ENCODE measurements around the gene SPINT3. TPM values are rescaled to one million over a fixed set of nuclear protein-coding genes. Genes with fewer than 3 reads are reported as not detected.

The SPINT3 gene, protein sequence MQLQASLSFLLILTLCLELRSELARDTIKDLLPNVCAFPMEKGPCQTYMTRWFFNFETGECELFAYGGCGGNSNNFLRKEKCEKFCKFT
- not detected in 2 replicates for total RNA-seq

DNA sequence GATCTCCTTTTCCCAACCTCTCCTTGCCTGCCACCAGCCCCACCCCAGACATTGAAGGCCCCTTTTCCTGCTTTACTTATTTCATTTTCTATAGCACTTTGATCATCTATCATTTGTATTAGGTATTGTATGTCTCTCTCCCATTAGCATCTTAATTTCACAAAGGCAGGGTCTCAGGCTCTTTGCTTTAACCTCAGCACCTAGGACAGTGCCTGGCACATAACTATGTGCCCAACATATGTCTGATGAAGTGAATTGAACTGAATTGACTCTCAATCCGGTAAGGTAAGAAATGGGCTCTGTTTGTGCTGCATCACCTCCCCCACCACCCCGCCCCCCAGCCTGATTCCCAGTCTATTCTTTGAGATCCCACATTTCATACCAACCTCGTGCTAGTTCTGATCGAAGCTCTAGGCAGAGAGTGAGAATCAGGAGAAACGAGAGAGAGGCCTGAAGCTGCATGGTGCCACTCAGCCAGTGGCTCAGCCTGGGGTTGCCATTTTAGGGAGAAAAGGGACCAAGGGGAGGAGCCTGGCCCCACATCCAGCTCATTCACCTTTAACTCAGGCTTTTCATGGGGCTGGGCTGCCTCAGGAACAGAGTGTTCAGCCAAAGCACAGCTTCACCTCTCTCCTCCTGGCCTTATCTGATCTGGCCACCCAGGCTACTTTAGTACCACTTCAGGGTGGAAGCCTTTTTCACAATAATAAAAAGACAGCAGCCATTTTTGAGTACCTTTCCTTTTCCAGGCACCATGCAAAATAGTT, at the start of gene SPINT3:
Gene SPINT3, minus strand, starts transcription at position 476 of the 767 bp plus-strand sequence. Its CDS starts 14 bp downstream, at position 462.

DNA sequence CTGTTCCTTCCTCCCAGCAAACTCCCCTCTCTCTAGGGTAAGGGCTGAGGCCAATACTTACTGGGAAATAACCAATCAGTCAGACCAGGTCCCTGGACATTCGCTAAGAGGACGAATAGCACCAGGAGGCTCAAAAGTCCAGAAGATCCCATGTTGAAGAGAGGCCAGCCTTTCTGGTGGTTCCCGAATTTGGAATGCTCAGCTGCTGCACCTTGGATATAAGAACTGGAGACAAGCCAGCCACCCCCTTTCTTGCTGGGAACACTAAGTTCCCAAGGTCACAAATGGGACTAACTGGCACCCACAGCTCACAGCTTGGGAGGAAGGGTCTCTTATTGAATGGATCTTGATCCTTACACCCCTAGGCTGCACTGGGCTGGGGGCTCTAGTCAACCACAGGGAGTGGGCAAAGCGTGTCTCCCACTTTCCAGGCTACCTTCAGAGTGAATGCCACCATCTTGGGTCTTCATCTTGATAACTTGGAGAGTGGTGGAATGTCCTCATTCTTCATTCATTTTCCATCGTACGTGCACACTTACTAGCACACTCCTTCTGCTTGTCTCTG, 31.9 kb upstream of the SPINT3 start, which contains the start of gene EPPIN:
Gene EPPIN, minus strand, starts transcription at position 196 of the 565 bp plus-strand sequence. Its CDS starts 44 bp downstream, at position 152.

DNA sequence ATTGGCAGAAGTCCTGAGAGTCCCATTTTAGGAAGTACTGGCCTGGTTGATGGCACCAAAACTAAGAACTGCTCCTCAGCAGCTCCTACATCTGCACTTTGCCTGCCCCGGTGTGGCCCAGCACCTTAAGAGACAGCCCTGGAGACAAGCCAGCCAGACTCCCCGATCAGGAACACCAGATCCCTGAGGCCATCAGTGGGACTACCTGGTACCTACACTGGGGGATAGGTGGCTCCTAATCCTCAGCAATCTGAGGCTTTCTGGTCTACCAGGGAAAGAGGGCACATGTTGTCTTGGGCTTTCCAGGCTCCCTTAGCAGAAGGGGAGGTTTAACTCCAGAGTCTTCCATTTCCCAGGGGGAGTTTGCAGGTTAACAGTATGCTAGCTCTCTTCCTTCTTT, 24.0 kb upstream of the SPINT3 start, which contains the start of gene WFDC6:
Gene WFDC6, minus strand, starts transcription at position 101 of the 400 bp plus-strand sequence. Its CDS starts 75 bp downstream, at position 26.

DNA sequence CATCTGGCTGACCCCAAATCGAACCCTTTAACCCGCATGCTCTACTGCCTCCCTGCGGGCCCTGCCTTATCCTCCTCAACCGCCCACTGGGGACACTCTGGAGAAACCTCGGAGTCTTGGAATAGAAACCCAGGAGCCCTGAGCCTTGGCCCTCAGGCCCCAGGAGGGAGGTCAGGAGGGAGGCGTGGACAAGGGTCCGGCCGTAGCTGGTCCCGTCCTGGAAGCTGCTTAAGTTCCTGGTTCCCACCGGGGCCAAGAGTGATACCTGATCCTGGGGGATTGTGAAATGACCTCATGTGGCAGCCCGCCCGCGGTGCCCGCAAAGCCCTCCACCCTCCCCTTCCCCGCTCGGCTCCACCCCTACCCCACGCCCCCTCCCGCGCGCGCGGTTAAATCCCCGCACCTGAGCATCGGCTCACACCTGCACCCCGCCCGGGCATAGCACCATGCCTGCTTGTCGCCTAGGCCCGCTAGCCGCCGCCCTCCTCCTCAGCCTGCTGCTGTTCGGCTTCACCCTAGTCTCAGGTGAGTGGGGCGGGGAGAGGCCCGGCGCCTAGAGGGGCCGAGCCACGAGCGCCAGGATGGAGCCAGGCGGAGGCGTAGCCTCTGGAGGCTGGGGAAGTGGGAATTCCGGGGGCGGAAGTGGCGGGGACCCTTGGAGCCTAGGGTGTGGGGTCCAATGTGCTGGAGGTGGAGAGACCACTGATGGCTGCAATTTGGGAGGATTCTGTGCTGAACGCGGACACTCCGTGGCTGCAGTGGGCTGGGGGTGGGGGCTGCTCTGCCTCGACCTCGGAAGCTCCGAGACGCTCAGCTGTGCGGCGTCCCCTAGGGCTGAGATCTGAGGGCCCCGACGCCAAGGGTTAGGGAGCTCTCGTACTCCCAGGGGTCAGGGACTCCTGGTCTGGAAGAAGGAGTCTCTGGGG, 45.8 kb downstream of the SPINT3 start, which contains the start of gene WFDC2:
Gene WFDC2, plus strand, starts transcription at position 418 of the 926 bp plus-strand sequence. Its CDS starts 29 bp downstream, at position 447.

Small RNAs within 50 kb of the gene (small RNA-seq; reads per million reads assigned to genes)
- gene AL031663.1 (ENCODE audit: low replicate concordance) (not detected), gene HSPD1P21 (ENCODE audit: low replicate concordance) (not detected), gene RNA5SP485 (ENCODE audit: low replicate concordance) (not detected)

Other genes with a start within 250 kb of the SPINT3 start
- not detected in 2 replicates for gene RBPJL, start 208.8 kb downstream of the SPINT3 start, total RNA-seq
- 0.22 TPM in 1 of 2 replicates, not detected in the other for gene MATN4, start 207.3 kb downstream of the SPINT3 start, total RNA-seq
- gene SDC4, start 167.2 kb downstream of the SPINT3 start, total RNA-seq = 212 and 227 TPM in 2 replicates
- 47.3 and 51.3 TPM in 2 replicates for gene SYS1, start 152.5 kb downstream of the SPINT3 start, total RNA-seq
- not detected in 2 replicates for gene TP53TG5, start 137.3 kb downstream of the SPINT3 start, total RNA-seq
- gene DBNDD2, start 107.3 kb downstream of the SPINT3 start, total RNA-seq = 12.3 and 16.2 TPM in 2 replicates
- gene PIGT, start 99.5 kb downstream of the SPINT3 start, total RNA-seq = 46.1 and 59.5 TPM in 2 replicates
- gene WFDC2, start 45.9 kb downstream of the SPINT3 start, total RNA-seq = not detected in 2 replicates
- not detected in 2 replicates for gene WFDC6, start 23.9 kb upstream of the SPINT3 start, total RNA-seq
- gene EPPIN, start 31.8 kb upstream of the SPINT3 start, total RNA-seq = not detected in 2 replicates
- not detected in 2 replicates for gene WFDC8, start 63.7 kb upstream of the SPINT3 start, total RNA-seq
- gene WFDC10A, start 114.1 kb upstream of the SPINT3 start, total RNA-seq = not detected in 2 replicates
- gene WFDC9, start 115.7 kb upstream of the SPINT3 start, total RNA-seq = not detected in 2 replicates
- not detected in 2 replicates for gene WFDC11, start 154.6 kb upstream of the SPINT3 start, total RNA-seq
- gene WFDC13, start 186.4 kb upstream of the SPINT3 start, total RNA-seq = not detected in 2 replicates
- gene WFDC10B, start 189.4 kb upstream of the SPINT3 start, total RNA-seq = not detected in 2 replicates
- gene SPINT4, start 206.7 kb upstream of the SPINT3 start, total RNA-seq = not detected in 2 replicates

Data from placental pericyte (primary cell).